ENCODE data around the gene WSB2. TPM values are rescaled to one million over a fixed set of nuclear protein-coding genes. Genes with fewer than 3 reads are reported as not detected.
A peak's percentile ranks its signal among the peaks of the same experiment; 100 is the strongest.

WSB2 gene
- total and polyA plus RNA-seq, 2 experiments from 2014 or later = 31.7 to 38.0 TPM

DNA sequence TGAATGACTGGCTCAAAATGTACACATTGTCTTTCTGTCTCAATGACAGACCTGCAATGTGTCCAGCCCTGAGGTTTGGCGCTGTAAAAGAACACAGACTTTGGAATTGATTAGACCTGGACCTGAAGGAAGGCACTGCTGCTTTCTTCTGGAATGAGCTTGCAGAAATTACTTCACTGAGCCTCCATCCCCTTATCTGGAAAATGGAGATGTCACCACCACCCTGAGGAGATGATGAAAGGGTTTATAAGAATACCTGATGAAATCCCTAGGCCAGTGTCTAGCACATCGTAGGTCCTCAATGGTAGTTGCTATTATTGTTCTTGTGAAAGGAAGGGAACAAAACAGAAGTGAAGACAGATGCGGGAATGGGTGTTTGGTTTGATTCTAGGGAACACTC, 9.7 kb upstream of the WSB2 start:
- Histone ChIP-seq H3K9me3 (ENCODE audit: low read depth) (no peaks in the 10 kb centered on the region), H3K27me3 (no peaks in the 10 kb centered on the region), H3K4me1 (ENCODE audit: low read depth) (no peaks in the 10 kb centered on the region), H3K4me3 (no peak overlapping the region), H3K36me3 (no peaks in the 10 kb centered on the region), H3K27ac (no peak overlapping the region)
- TF ChIP-seq, protein P1, sequence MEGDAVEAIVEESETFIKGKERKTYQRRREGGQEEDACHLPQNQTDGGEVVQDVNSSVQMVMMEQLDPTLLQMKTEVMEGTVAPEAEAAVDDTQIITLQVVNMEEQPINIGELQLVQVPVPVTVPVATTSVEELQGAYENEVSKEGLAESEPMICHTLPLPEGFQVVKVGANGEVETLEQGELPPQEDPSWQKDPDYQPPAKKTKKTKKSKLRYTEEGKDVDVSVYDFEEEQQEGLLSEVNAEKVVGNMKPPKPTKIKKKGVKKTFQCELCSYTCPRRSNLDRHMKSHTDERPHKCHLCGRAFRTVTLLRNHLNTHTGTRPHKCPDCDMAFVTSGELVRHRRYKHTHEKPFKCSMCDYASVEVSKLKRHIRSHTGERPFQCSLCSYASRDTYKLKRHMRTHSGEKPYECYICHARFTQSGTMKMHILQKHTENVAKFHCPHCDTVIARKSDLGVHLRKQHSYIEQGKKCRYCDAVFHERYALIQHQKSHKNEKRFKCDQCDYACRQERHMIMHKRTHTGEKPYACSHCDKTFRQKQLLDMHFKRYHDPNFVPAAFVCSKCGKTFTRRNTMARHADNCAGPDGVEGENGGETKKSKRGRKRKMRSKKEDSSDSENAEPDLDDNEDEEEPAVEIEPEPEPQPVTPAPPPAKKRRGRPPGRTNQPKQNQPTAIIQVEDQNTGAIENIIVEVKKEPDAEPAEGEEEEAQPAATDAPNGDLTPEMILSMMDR (IDR thresholded peaks at IDR 0.05; ENCODE audit: low read depth, low read length) = no peak
- DNase-seq (ENCODE audit: low read depth in 1 of 2, low spot score in 1 of 2) = no peak

DNA sequence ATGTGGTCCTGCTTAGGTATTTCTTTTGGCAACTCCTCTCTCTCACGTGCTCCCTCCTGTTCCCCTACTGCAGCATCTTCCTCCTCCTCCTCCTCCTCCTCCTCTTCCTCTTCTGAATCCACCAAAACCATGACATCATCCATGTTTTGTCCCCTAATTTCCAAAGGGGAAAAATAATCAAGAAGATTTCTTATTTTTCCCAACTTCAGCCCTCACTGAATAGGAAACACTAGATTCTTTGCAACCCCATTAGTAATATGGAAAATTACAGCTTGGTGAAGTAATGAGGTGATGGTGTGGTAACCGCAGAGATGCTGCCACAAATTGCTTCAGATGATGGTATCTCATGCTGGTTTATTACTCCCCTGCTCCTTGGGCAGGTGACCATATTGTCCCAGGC, 7.5 kb upstream of the WSB2 start:
- H3K36me3 ChIP-seq = no peaks in the 10 kb centered on the region
- H3K27ac ChIP-seq = no peak overlapping the region
- no peaks in the 10 kb centered on the region for H3K9me3 ChIP-seq (ENCODE audit: low read depth)
- no peaks in the 10 kb centered on the region for H3K4me1 ChIP-seq (ENCODE audit: low read depth)
- no peaks in the 10 kb centered on the region for H3K27me3 ChIP-seq
- no peak for DNase-seq (ENCODE audit: low read depth in 1 of 2, low spot score in 1 of 2)
- H3K4me3 ChIP-seq = no peak overlapping the region
- TF ChIP-seq, protein P1 (IDR thresholded peaks at IDR 0.05; ENCODE audit: low read depth, low read length) = no peak

DNA sequence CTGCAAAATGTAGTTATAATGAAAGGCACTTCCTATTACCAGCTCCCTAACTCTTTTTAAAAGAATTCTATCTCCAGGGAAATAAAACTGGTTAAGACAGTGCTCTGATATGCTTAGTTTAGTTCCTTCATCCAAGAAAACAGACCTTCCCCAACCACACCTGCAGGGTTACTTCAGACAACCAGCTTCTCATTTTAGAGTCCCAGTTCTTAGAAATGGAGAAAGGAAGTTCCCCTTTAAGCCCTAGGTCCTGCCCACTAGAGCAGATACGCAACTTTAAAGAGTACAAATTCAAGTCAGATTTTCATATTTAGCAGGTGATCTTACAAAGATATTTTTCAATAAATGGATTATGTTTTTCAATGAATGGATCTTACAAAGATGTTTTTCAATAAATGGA, 4.4 kb upstream of the WSB2 start:
- peaks cover 5% of the 10 kb centered on the region for H3K4me1 ChIP-seq (ENCODE audit: low read depth)
- no peaks in the 10 kb centered on the region for H3K36me3 ChIP-seq
- TF ChIP-seq, protein P1 (IDR thresholded peaks at IDR 0.05; ENCODE audit: low read depth, low read length) = no peak
- H3K27me3 ChIP-seq = no peaks in the 10 kb centered on the region
- H3K27ac ChIP-seq = no peak overlapping the region
- DNase-seq (ENCODE audit: low read depth in 1 of 2, low spot score in 1 of 2) = no peak
- H3K9me3 ChIP-seq (ENCODE audit: low read depth) = no peaks in the 10 kb centered on the region
- H3K4me3 ChIP-seq = no peak overlapping the region

- Histone ChIP-seq H3K36me3 (no peaks in the 10 kb centered on the region), H3K4me3 (no peak overlapping the region), H3K27ac (no peak overlapping the region), H3K4me1 (ENCODE audit: low read depth) (peaks cover 12% of the 10 kb centered on the region), H3K9me3 (ENCODE audit: low read depth) (no peaks in the 10 kb centered on the region), H3K27me3 (no peaks in the 10 kb centered on the region)
- no peak for DNase-seq (ENCODE audit: low read depth in 1 of 2, low spot score in 1 of 2)
- TF ChIP-seq, protein P1 (IDR thresholded peaks at IDR 0.05; ENCODE audit: low read depth, low read length) = peak; percentile 14
Measured at GRCh38 chr12:118064608-118065007, 3.6 kb upstream of the WSB2 start.

- TF ChIP-seq, protein P1 (IDR thresholded peaks at IDR 0.05; ENCODE audit: low read depth, low read length) = no peak
- DNase-seq (ENCODE audit: low read depth in 1 of 2, low spot score in 1 of 2) = peak in 1 of 2 donors; percentile 53
- no peaks in the 10 kb centered on the region for H3K9me3 ChIP-seq (ENCODE audit: low read depth)
- H3K4me1 ChIP-seq (ENCODE audit: low read depth) = peaks cover 15% of the 10 kb centered on the region
- H3K4me3 ChIP-seq = no peak overlapping the region
- no peaks in the 10 kb centered on the region for H3K27me3 ChIP-seq
- no peaks in the 10 kb centered on the region for H3K36me3 ChIP-seq
- no peak overlapping the region for H3K27ac ChIP-seq
Measured at GRCh38 chr12:118063576-118064391, 2.8 kb upstream of the WSB2 start.
